Gastrocnemius medialis (tissue), 4 donors: ENCODE measurements around the gene OR52L1. TPM values are rescaled to one million over a fixed set of nuclear protein-coding genes. Genes with fewer than 3 reads are reported as not detected.
A peak's percentile ranks its signal among the peaks of the same experiment; 100 is the strongest.

ENCODE experiments used
- ATAC-seq, 2 donors: fragments of 150-250 bp; one replicate each; pipeline ENCODE4 v1.9.1; 2016
- DNase-seq, 2 donors: peaks; one replicate each; pipeline ENCODE4 v3.0.0-alpha.2; 2019
- H3K27ac ChIP-seq, 4 donors: fragments of 200-600 bp; sonication (generic); 1 replicate in 1 of 4; 2 replicates in 3 of 4; pipeline ENCODE4 v1.5.1; 2016 to 2018; ENCODE audit warnings: mild to moderate bottlenecking in 2 of 4, moderate library complexity in 1 of 4
- H3K27me3 ChIP-seq, 3 donors: fragments of 200-600 bp; sonication (generic) in 2 of 3; 1 replicate in 1 of 3; 2 replicates in 2 of 3; pipeline versions ENCODE4 v1.5.1 to v1.6.0; 2016 to 2019; ENCODE audit warnings: mild to moderate bottlenecking in 1 of 3, moderate library complexity in 1 of 3
- H3K36me3 ChIP-seq, 2 donors: fragments of 200-600 bp; sonication (generic) in 1 of 2; one replicate each; pipeline ENCODE4 v1.5.1; 2017 to 2018
- H3K4me1 ChIP-seq, 2 donors: fragments of 200-600 bp; sonication (generic) in 1 of 2; one replicate each; pipeline ENCODE4 v1.5.1; 2016 to 2017; ENCODE audit warnings: mild to moderate bottlenecking in 2 of 2
- H3K4me3 ChIP-seq, 4 donors: fragments of 200-600 bp; sonication (generic) in 3 of 4; 1 replicate in 1 of 4; 2 replicates in 3 of 4; pipeline ENCODE4 v1.5.1; 2016 to 2019; ENCODE audit warnings: mild to moderate bottlenecking in 2 of 4
- H3K9me3 ChIP-seq, 3 donors: fragments of 200-600 bp; sonication (generic) in 2 of 3; 1 replicate in 1 of 3; 2 replicates in 2 of 3; pipeline ENCODE4 v1.5.1; 2016 to 2019
- POLR2A ChIP-seq, 2 donors: fragments of 450-650 bp; IDR thresholded peaks; one replicate each; pipeline ENCODE4 v1.6.1; 2017; ENCODE audit warnings: antibody characterized with exemption in 2 of 2, mild to moderate bottlenecking in 2 of 2, moderate library complexity in 2 of 2
- in situ Hi-C, 4 donors: fragments of 200-750 bp; cut with MboI; loops; one replicate each; pipeline versions ENCODE4 v1.15.0 to v1.8.0; 2017; ENCODE audit warnings: low sequenced_read_pairs in 4 of 4
- intact Hi-C: fragments of 100-400 bp; cut with DNase I; formaldehyde crosslinking; loops from one replicate; pipeline ENCODE4 v1.15.1; 2023; ENCODE audit warnings: low total_unique reads
- total RNA-seq, 4 donors: library from RNA; depleted of rRNA; stranded (reverse); fragments of >200 nt; gene quantifications; one replicate each; pipeline versions ENCODE4 v1.1.0 to v1.2.3, GENCODE V29; 2016
- TF ChIP-seq, protein P1 (sequence below), 5 experiments: fragments of 450-650 bp in 3 of 5; fragments of 200-600 bp in 2 of 5; sonication (generic) in 2 of 5; IDR thresholded peaks in 4 of 5; conservative IDR thresholded peaks in 1 of 5; 1 replicate in 4 of 5; 2 replicates in 1 of 5; pipeline ENCODE4 v1.5.1; 2016 to 2019; ENCODE audit warnings: antibody characterized with exemption in 5 of 5, mild to moderate bottlenecking in 3 of 5, moderate library complexity in 3 of 5

OR52L1 gene
- total RNA-seq, 4 donors from 2014 or later: not detected

DNA sequence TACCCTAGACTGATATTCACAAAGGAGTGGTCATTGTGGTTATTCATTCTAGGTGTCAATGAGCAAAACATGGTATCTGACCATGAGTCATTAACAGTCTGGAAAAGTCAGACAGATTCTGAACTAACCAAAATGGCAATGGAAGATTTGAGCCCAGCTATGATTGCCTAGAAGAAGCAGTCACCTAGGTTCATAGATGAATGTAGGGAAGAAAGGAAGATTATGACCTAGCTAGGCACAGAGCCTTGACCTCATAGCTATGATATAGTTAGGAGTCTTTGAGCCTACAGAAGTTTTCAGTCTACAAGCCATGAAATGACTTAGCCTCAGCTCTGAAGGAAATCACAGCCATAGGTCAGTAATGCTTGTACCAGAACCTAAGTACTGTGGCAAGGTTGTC, 19.6 kb upstream of the OR52L1 start:
- DNase-seq: no peak
- Histone ChIP-seq H3K9me3 (no peaks in the 10 kb centered on the region), H3K27me3 (no peaks in the 10 kb centered on the region), H3K4me3 (no peak overlapping the region), H3K27ac (no peak overlapping the region), H3K36me3 (no peaks in the 10 kb centered on the region), H3K4me1 (no peaks in the 10 kb centered on the region)
- TF ChIP-seq, protein P1, sequence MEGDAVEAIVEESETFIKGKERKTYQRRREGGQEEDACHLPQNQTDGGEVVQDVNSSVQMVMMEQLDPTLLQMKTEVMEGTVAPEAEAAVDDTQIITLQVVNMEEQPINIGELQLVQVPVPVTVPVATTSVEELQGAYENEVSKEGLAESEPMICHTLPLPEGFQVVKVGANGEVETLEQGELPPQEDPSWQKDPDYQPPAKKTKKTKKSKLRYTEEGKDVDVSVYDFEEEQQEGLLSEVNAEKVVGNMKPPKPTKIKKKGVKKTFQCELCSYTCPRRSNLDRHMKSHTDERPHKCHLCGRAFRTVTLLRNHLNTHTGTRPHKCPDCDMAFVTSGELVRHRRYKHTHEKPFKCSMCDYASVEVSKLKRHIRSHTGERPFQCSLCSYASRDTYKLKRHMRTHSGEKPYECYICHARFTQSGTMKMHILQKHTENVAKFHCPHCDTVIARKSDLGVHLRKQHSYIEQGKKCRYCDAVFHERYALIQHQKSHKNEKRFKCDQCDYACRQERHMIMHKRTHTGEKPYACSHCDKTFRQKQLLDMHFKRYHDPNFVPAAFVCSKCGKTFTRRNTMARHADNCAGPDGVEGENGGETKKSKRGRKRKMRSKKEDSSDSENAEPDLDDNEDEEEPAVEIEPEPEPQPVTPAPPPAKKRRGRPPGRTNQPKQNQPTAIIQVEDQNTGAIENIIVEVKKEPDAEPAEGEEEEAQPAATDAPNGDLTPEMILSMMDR (IDR thresholded peaks at IDR 0.05 in 4 of 5, conservative IDR thresholded peaks at IDR 0.05 in 1 of 5): no peak
- intact Hi-C loops (no loop called here), in situ Hi-C loops (loop anchor here in 2 of 4 donors (25.0 kb wide), 2 partner anchors 306 to 356 kb away; partner anchors contain the start of gene CAVIN3 (in 1 of the 2))
- ATAC-seq: no peak

DNA sequence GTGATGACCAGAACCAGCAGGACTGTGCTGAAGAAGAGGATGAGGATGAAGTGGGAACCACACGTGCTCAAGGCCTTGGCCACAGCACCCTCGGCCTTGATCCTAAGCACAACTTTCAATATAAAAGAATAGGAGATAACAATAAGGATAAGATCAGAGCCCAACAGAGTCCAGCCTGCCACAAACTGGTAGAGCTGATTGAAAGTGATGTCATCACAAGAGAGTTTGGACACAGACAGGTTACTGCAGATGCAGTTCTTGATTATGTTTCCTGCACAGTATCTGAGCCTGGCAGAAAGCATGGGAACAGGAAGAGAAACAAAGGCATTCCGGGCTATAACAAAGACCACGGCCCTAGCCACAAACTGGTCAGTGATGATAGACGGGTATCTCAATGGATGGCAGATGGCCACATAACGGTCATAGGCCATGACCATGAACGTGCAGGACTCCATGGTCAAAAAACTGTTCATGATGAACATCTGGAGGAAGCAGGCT, 15.5 kb upstream of the OR52L1 start:
- intact Hi-C loops: no loop called here
- TF ChIP-seq POLR2A (IDR thresholded peaks at IDR 0.05): no peak
- TF ChIP-seq, protein P1 (IDR thresholded peaks at IDR 0.05 in 4 of 5, conservative IDR thresholded peaks at IDR 0.05 in 1 of 5): no peak
- ATAC-seq (no peak), DNase-seq (no peak)
- no peaks in the 10 kb centered on the region for H3K9me3 ChIP-seq
- H3K27ac ChIP-seq: no peak overlapping the region
- H3K36me3 ChIP-seq: no peaks in the 10 kb centered on the region
- no peak overlapping the region for H3K4me3 ChIP-seq
- in situ Hi-C loops: loop anchor here in 2 of 4 donors (25.0 kb wide), 2 partner anchors 310 to 360 kb away; partner anchors contain the start of gene CAVIN3 (in 1 of the 2)
- no peaks in the 10 kb centered on the region for H3K27me3 ChIP-seq
- H3K4me1 ChIP-seq: no peaks in the 10 kb centered on the region

DNA sequence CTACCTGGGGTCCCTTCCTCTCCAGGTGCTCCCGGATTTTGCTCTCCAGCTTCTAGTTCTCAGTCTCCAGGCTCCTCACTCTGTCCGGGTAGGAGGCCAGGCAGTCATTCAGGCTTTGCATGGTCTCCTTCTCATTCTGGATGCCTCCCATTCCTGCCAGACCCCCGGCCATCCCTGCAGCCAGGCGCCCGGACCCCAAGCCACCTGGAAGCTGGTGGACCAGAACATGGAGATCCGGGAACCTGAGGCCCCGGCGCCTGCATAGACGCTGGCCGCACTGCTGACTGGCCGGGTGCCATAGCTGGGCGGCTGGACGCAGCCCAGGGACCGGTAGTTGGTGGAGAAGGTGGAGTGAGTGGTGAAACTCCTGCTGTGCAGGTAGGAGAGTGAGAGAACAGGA, 8.0 kb upstream of the OR52L1 start:
- in situ Hi-C loops: no loop called here
- H3K27ac ChIP-seq: no peak overlapping the region

DNA sequence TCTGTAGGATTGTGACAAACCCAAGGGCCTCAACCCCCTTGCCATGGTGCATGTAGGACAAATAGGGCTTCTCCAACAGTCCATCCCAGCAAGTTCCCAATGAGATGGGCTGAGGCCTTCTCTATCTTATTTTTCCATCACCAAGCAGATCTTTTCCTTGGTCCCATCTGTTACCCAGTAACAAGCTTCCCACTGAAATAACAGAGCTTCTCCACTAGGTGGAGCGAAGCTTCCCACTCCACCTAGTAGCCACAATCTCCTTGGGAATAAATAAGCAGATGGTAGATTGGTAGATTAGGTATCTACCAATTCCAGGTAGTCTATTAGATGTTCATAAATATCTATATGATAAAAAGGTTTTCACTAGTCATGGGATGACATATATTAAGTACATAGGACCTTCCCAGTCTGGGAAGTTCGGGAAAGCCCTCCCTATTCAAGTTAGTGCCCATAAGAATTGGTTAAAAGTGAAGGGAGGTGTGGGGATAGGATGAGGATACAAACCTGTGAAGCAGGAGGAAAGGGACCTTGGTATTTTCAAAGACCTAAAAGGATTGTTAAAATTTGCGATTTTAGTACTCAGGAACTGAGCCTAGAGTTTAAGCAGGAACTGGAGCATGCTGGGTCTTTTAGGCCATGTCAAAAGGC, 5.9 kb upstream of the OR52L1 start:
- ATAC-seq (no peak), DNase-seq (no peak)
- Histone ChIP-seq H3K4me1 (no peaks in the 10 kb centered on the region), H3K9me3 (no peaks in the 10 kb centered on the region), H3K27ac (no peak overlapping the region), H3K27me3 (no peaks in the 10 kb centered on the region), H3K36me3 (no peaks in the 10 kb centered on the region), H3K4me3 (no peak overlapping the region)
- TF ChIP-seq, protein P1 (IDR thresholded peaks at IDR 0.05 in 4 of 5, conservative IDR thresholded peaks at IDR 0.05 in 1 of 5): peak in 2 of 5 experiments; percentile 19 to 41
- TF ChIP-seq POLR2A (IDR thresholded peaks at IDR 0.05): no peak
- intact Hi-C loops (loop anchor here (2.0 kb wide), 1 partner anchor 360 kb away; no protein-coding TSS in a partner anchor), in situ Hi-C loops (no loop called here)

More for the DNA sequence above, 8.0 kb upstream of the OR52L1 start:
- no peak overlapping the region for H3K4me3 ChIP-seq
- TF ChIP-seq, protein P1 (IDR thresholded peaks at IDR 0.05 in 4 of 5, conservative IDR thresholded peaks at IDR 0.05 in 1 of 5): no peak
- no peak for TF ChIP-seq POLR2A (IDR thresholded peaks at IDR 0.05)
- H3K9me3 ChIP-seq: no peaks in the 10 kb centered on the region
- no peaks in the 10 kb centered on the region for H3K27me3 ChIP-seq
- ATAC-seq: no peak
- intact Hi-C loops: no loop called here
- H3K4me1 ChIP-seq: no peaks in the 10 kb centered on the region
- DNase-seq: no peak
- H3K36me3 ChIP-seq: no peaks in the 10 kb centered on the region
